KG1 (cell line): Measurements from ENCODE around the gene ZSWIM7.
"Not testable (repeated sequence)": the region's sequence is repeated elsewhere in the genome, so short reads cannot be mapped to it uniquely, and the experiment has no call there.

ENCODE experiments used
- DNase-seq: peaks from one replicate; lab custom pipeline; 2025; lab: John Stamatoyannopoulos, UW

Gene ZSWIM7

GRCh38 chr17:15957608-15958307, 41.7 kb downstream of the ZSWIM7 start:
- no peak for DNase-seq

GRCh38 chr17:15957206-15957605, 42.3 kb downstream of the ZSWIM7 start:
- no peak for DNase-seq

GRCh38 chr17:15955793-15956541, 43.5 kb downstream of the ZSWIM7 start:
- no peak for DNase-seq

- no peak for DNase-seq
Measured at GRCh38 chr17:15954222-15954621, 45.3 kb downstream of the ZSWIM7 start.

- DNase-seq, result no peak
Measured at GRCh38 chr17:15952916-15953790, 46.4 kb downstream of the ZSWIM7 start.

GRCh38 chr17:15952048-15952532, 47.4 kb downstream of the ZSWIM7 start:
- DNase-seq, result no peak

- DNase-seq, result no peak
Measured at GRCh38 chr17:15951368-15952047, 48.0 kb downstream of the ZSWIM7 start.

GRCh38 chr17:15947976-15948752, 51.3 kb downstream of the ZSWIM7 start:
- DNase-seq, result no peak

GRCh38 chr17:15947271-15947670, 52.2 kb downstream of the ZSWIM7 start:
- DNase-seq, result no peak

GRCh38 chr17:15946611-15947120, 52.8 kb downstream of the ZSWIM7 start:
- DNase-seq, result no peak

- no peak for DNase-seq
Measured at GRCh38 chr17:15945527-15946191, 53.8 kb downstream of the ZSWIM7 start.

- DNase-seq, result no peak
Measured at GRCh38 chr17:15944759-15945526, 54.6 kb downstream of the ZSWIM7 start, which contains the start of gene ADORA2B. Gene ADORA2B, plus strand, starts transcription at chr17:15945130. Its CDS starts 119 bp downstream, at chr17:15945249.

- no peak for DNase-seq
Measured at GRCh38 chr17:15943971-15944758, 55.3 kb downstream of the ZSWIM7 start.

GRCh38 chr17:15942207-15942833, 57.2 kb downstream of the ZSWIM7 start:
- DNase-seq, result no peak

GRCh38 chr17:15941781-15942180, 57.7 kb downstream of the ZSWIM7 start:
- no peak for DNase-seq

GRCh38 chr17:15936481-15936880, 63.0 kb downstream of the ZSWIM7 start:
- not testable (repeated sequence) for DNase-seq

GRCh38 chr17:15935891-15936290, 63.6 kb downstream of the ZSWIM7 start:
- no peak for DNase-seq

- no peak for DNase-seq
Measured at GRCh38 chr17:15934866-15935265, 64.6 kb downstream of the ZSWIM7 start.
